ENCODE measurements around the gene B4GAT1. TPM values are rescaled to one million over a fixed set of nuclear protein-coding genes. Genes with fewer than 3 reads are reported as not detected.

B4GAT1 gene
- total and polyA plus RNA-seq, 9 of the 15 experiments (the other 6 are each of a cell fraction or from before 2014, with no cell fraction given), result 0.86 to 9.5 (median 3.8) TPM

- no peaks in the 10 kb centered on the region for H3K9me1 ChIP-seq (ENCODE audit: control insufficient read depth, insufficient read depth, low read length)
- no peaks in the 10 kb centered on the region for H4K20me1 ChIP-seq (replicated peaks; ENCODE audit: control insufficient read depth, insufficient read depth, low read length)
- intact Hi-C loops (cut with micrococcal nuclease) (no loop called here), in situ Hi-C loops (cut with MboI) (no loop called here)
- no peaks in the 10 kb centered on the region for H3K79me2 ChIP-seq (ENCODE audit: control insufficient read depth, insufficient read depth, low read length)
- DNase-seq (ENCODE audit: extremely low read depth in 1 of 4, low spot score in 3 of 4) (peak in 3 of 4 experiments; percentile 57 to 60 (median 60)), ATAC-seq (no peak), FAIRE-seq (no peak)
- ChIA-PET CTCF (ENCODE audit: low intra/inter-chr PET ratio) (interaction anchor here (0.7 kb wide), 1 partner anchor 112 kb away, joined by 3 read pairs; no protein-coding TSS in a partner anchor), POLR2A (interaction anchor here (0.9 to 1.9 kb wide), 2 partner anchors 21 to 24 kb away, joined by 3 to 4 read pairs; partner anchors contain the start of gene YIF1A)
- no TSS peak for BruUV-seq (replicated peaks)
- peak overlapping the region; percentile 49 for H2AFZ ChIP-seq (ENCODE audit: low read depth, low read length)
- H3K27me3 ChIP-seq (ENCODE audit: control insufficient read depth in 2 of 2, insufficient read depth in 2 of 2, low read length in 2 of 2), result no peaks in the 10 kb centered on the region
- H3K9ac ChIP-seq (ENCODE audit: insufficient read depth in 1 of 2, low read depth in 2 of 2, low read length in 2 of 2), result peak overlapping the region in 1 of 2 experiments; percentile 62; a peak in 1 of 4 replicates
- no peaks in the 10 kb centered on the region for H3K9me3 ChIP-seq (replicated peaks; ENCODE audit: control insufficient read depth, insufficient read depth, low read depth, low read length)
- H3K4me1 ChIP-seq (replicated peaks in 1 of 2; ENCODE audit: control insufficient read depth in 2 of 2, insufficient read depth in 2 of 2, low read length in 2 of 2), result peaks cover 23 to 33% of the 10 kb centered on the region in 2 experiments
- peak overlapping the region; percentile 9; the same call in 1 of the 2 replicates for H3K4me2 ChIP-seq (ENCODE audit: insufficient read depth, low read length)
- H3K27ac ChIP-seq (ENCODE audit: extremely low read depth, low read depth, low read length), result no peak overlapping the region
- H3K4me3 ChIP-seq, result no peak overlapping the region
- WGBS (ENCODE audit: insufficient coverage, low coverage, missing lambda C conversion rate), result 9% methylated on average over 3 of the region's 3 CpGs
- H3K36me3 ChIP-seq (ENCODE audit: control insufficient read depth, insufficient read depth, low read length), result no peaks in the 10 kb centered on the region
- TF ChIP-seq MAFK (IDR thresholded peaks at IDR 0.05; ENCODE audit: low read length) (peak; percentile 87), SMC3 (conservative IDR thresholded peaks at IDR 0.05; ENCODE audit: insufficient read depth, low read depth, low read length) (no peak), RBM25 (IDR thresholded peaks at IDR 0.05; ENCODE audit: low read depth, low read length, severe bottlenecking) (no peak), TAL1 (IDR thresholded peaks at IDR 0.05) (peak; percentile 40; the same call in 1 of the 2 replicates), SMARCA5 (IDR thresholded peaks at IDR 0.05) (no peak), MTA2 (IDR thresholded peaks at IDR 0.05; ENCODE audit: low read depth) (no peak), ZNF24 (IDR thresholded peaks at IDR 0.05) (no peak), RBM34 (IDR thresholded peaks at IDR 0.05; ENCODE audit: borderline replicate concordance, insufficient read depth, low read length) (no peak), NKRF (IDR thresholded peaks at IDR 0.05; ENCODE audit: borderline replicate concordance) (no peak), HDAC6 (IDR thresholded peaks at IDR 0.05; ENCODE audit: low read depth, low read length) (no peak), HMGN3 (IDR thresholded peaks at IDR 0.05; ENCODE audit: borderline replicate concordance, extremely low read depth, insufficient read length, low read depth, low read length) (no peak), STAT6 (CRISPR knock-in tag; IDR thresholded peaks at IDR 0.05) (no peak), PPARD (CRISPR knock-in tag; IDR thresholded peaks at IDR 0.05) (no peak), TSHZ1 (CRISPR knock-in tag; IDR thresholded peaks at IDR 0.05) (no peak), MYBL2 (IDR thresholded peaks at IDR 0.05; ENCODE audit: low read depth) (no peak), MYBL2 (CRISPR knock-in tag; IDR thresholded peaks at IDR 0.05; ENCODE audit: borderline replicate concordance) (no peak)
Observed at GRCh38 chr11:66309475-66309874, 38.0 kb downstream of the B4GAT1 start.
